Immature natural killer cell (primary cell): ENCODE results near the gene RUFY3. TPM values are rescaled to one million over a fixed set of nuclear protein-coding genes. Genes with fewer than 3 reads are reported as not detected.
"Not testable (repeated sequence)": the region's sequence is repeated elsewhere in the genome, so short reads cannot be mapped to it uniquely, and the experiment has no call there.

Experiments used
- DNase-seq, 3 donors: peaks; one replicate each; pipeline ENCODE4 v3.0.0; 2022; ENCODE audit warnings: mixed read lengths in 1 of 3
- H3K27ac Mint-ChIP-seq, 6 donors: one replicate each; pipeline ENCODE4 v1.8.0; 2020; ENCODE audit warnings: mixed read lengths in 6 of 6, mild to moderate bottlenecking in 5 of 6, inconsistent platforms in 4 of 6, moderate library complexity in 3 of 6
- H3K27me3 Mint-ChIP-seq, 3 donors: one replicate each; pipeline ENCODE4 v1.8.0; 2020 to 2021; ENCODE audit warnings: low read depth in 3 of 3, mild to moderate bottlenecking in 3 of 3, mixed read lengths in 3 of 3, moderate library complexity in 3 of 3, inconsistent platforms in 1 of 3
- H3K36me3 Mint-ChIP-seq, 3 donors: one replicate each; pipeline ENCODE4 v1.8.0; 2020; ENCODE audit warnings: mixed read lengths in 3 of 3, inconsistent platforms in 2 of 3, mild to moderate bottlenecking in 2 of 3
- H3K4me1 Mint-ChIP-seq, 2 donors: one replicate each; pipeline ENCODE4 v1.8.0; 2020; ENCODE audit warnings: inconsistent platforms in 2 of 2, mild to moderate bottlenecking in 2 of 2, mixed read lengths in 2 of 2, moderate library complexity in 1 of 2
- H3K4me3 Mint-ChIP-seq, 5 donors: one replicate each; pipeline ENCODE4 v1.8.0; 2020; ENCODE audit warnings: mild to moderate bottlenecking in 5 of 5, mixed read lengths in 5 of 5, inconsistent platforms in 3 of 5, moderate library complexity in 3 of 5
- H3K9me3 Mint-ChIP-seq, 6 donors: one replicate each; pipeline ENCODE4 v1.8.0; 2020; ENCODE audit warnings: mild to moderate bottlenecking in 6 of 6, mixed read lengths in 6 of 6, inconsistent platforms in 4 of 6, moderate library complexity in 3 of 6
- polyA plus RNA-seq, 3 donors: library from polyadenylated mRNA; unstranded; fragments of 300-500 nt; fragmentation: Illumina TruSeq; gene quantifications; one replicate each; pipeline ENCODE4 v1.2.3, GENCODE V29; 2021

Gene RUFY3
- polyA plus RNA-seq, 3 donors from 2014 or later = 5.1 to 14.5 (median 8.6) TPM

DNA sequence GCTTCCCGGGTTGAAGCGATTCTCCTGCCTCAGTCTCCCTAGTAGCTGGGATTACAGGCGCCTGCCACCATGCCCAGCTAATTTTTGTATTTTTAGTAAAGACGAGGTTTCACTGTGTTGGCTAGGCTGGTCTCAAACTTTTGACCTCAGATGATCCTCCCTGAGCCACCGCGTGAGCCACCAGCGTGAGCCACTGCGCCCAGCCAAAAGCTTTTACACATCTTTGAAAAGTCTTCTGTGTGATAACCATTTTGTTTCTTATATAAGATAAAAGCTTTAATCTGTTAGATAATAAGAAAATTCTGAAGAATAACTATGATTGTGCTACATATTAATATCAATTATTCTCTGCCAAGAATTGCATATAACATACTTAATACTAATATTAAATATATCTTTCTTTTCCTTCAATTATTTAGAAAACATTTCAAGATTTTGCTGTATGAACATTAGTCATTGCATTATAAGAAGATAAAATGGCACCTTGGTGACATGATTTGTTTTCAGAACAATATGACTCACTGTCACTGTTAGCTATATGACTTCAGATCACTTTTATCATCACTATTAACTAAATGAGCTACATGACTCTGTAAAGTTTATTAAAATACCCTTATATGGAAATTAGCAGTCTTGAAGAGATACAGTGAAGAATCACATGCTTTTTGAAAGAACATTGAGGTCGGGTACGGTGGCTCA is 33.4 kb downstream of the RUFY3 start:
- Mint-ChIP-seq H3K27ac (no peak overlapping the region), H3K4me3 (no peak overlapping the region), H3K9me3 (no peaks in the 10 kb centered on the region), H3K27me3 (no peaks in the 10 kb centered on the region), H3K36me3 (peaks cover 3 to 8% (median 6%) of the 10 kb centered on the region in 3 donors), H3K4me1 (peaks cover 11 to 14% of the 10 kb centered on the region in 2 donors)
- no peak for DNase-seq

DNA sequence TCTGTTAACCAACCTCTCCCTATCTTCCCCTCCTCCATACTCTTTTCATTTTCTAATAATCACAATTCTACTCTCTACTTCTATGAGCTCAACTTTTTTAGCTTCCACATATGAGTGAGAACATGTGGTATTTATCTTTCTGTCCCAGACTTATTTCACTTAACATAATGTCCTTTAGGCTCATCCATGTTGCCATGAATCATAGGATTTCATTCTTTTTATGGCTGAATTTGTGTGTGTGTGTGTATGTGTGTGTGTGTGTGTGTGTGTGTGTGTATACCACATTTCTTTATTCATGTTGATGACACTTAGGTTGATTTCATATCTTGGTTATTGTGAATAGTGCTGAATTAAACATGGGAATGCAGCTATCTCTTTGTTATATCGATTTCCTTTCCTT is 37.4 kb downstream of the RUFY3 start:
- H3K27ac Mint-ChIP-seq = peak overlapping the region in 2 of 6 donors; percentile 30 to 84
- DNase-seq = no peak
- peaks cover 11 to 19% of the 10 kb centered on the region in 2 donors for H3K4me1 Mint-ChIP-seq
- no peaks in the 10 kb centered on the region for H3K27me3 Mint-ChIP-seq
- H3K36me3 Mint-ChIP-seq = peaks cover 6 to 11% (median 8%) of the 10 kb centered on the region in 3 donors
- peak overlapping the region in 2 of 5 donors; percentile 49 to 57 for H3K4me3 Mint-ChIP-seq
- no peaks in the 10 kb centered on the region for H3K9me3 Mint-ChIP-seq

DNA sequence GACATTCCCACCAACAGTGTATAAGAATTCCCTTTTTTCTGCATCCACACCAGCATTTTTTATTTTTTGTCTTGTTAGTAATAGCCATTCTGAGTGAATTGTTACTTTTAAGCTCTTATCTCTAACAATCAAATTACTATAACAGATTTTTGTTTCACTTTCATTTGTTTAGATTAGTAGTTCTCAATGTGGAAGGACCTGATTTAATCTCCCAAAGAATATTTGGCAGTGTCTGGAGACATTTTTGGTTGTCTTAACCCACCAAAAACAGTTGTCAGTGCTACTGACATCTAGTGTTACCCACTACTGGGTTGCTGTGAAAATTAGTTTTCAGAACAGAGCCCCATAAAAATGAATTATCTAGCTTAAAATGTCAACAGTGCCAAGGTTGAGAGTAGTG is 37.9 kb downstream of the RUFY3 start:
- no peaks in the 10 kb centered on the region for H3K9me3 Mint-ChIP-seq
- peaks cover 11 to 19% of the 10 kb centered on the region in 2 donors for H3K4me1 Mint-ChIP-seq
- peak overlapping the region in 4 of 6 donors; percentile 13 to 84 (median 30) for H3K27ac Mint-ChIP-seq
- no peaks in the 10 kb centered on the region for H3K27me3 Mint-ChIP-seq
- H3K4me3 Mint-ChIP-seq = peak overlapping the region in 3 of 5 donors; percentile 19 to 57 (median 49)
- H3K36me3 Mint-ChIP-seq = peaks cover 7 to 16% (median 12%) of the 10 kb centered on the region in 3 donors
- no peak for DNase-seq

DNA sequence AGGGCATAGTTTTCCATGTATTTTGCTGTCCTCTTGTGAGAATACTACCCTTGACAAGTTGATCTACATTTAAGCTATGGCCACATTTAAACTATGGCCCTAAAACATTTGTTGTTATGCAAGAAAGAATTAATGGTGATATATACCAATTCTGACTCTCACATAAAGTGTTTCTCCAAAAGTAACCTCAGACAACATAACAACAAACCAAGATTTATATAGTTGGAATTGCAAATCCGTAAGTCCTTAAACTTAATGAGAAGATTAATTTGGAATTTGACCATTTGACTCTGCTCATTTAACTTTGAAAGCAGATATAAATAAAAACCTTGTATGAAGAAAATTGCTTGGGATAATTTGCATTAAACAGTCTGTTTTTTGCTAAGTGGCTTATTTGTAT is 38.9 kb downstream of the RUFY3 start:
- Mint-ChIP-seq H3K9me3 (no peaks in the 10 kb centered on the region), H3K36me3 (peaks cover 10 to 22% (median 18%) of the 10 kb centered on the region in 3 donors), H3K4me1 (peaks cover 11 to 19% of the 10 kb centered on the region in 2 donors), H3K4me3 (no peak overlapping the region), H3K27ac (no peak overlapping the region), H3K27me3 (no peaks in the 10 kb centered on the region)
- DNase-seq = no peak

DNA sequence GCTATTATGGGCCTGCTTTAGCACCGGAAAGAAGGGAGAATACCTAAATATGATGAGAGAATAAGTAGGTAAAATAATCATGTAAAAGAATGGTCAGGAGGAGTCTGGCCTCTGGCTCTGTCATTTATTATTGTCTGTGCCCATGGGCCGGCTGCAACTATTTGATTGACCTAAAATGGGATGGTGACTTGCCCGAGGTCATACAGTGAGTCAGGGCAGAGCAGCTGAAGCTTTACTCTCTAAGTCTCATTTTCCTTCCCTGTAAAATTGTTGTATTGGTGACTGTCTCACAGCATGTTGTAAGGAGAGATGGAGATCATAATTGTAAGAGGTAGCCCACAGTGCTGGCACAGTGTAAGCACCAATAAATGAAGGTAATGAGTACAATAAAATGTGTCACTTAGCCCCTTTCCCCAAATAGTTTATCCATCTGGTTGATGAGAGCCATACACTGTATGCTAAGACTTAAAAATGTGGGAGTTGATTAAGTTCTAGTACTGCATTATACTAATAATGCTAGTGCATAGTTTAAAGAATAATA is 39.6 kb downstream of the RUFY3 start:
- H3K27ac Mint-ChIP-seq = no peak overlapping the region
- H3K4me3 Mint-ChIP-seq = no peak overlapping the region
- peaks cover 7 to 16% (median 13%) of the 10 kb centered on the region in 3 donors for H3K36me3 Mint-ChIP-seq
- H3K4me1 Mint-ChIP-seq = peaks cover 11 to 19% of the 10 kb centered on the region in 2 donors
- no peak for DNase-seq
- no peaks in the 10 kb centered on the region for H3K9me3 Mint-ChIP-seq
- no peaks in the 10 kb centered on the region for H3K27me3 Mint-ChIP-seq

DNA sequence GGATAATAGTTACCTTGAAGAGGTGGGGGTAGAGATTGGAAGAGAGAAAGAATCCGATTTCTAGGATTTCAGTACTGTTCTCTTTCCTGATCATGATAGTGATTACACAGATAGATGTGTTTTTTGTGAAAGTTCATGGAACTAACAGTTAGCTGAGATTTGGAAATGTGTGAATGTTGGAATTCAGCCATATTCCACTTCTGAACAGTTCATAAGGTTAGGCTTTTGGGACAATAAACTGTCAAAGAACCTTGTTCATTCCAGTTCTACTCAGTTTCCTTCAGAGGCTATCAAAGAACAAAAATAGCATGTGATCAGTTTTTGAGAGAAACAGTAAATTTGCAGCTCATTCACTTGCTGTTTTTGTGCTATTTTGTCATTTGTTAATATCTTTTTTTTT is 43.6 kb downstream of the RUFY3 start:
- H3K4me1 Mint-ChIP-seq = peaks cover 0 to 3% of the 10 kb centered on the region in 2 donors
- H3K4me3 Mint-ChIP-seq = no peak overlapping the region
- H3K27ac Mint-ChIP-seq = no peak overlapping the region
- DNase-seq = no peak
- peaks cover 24 to 29% (median 29%) of the 10 kb centered on the region in 3 donors for H3K36me3 Mint-ChIP-seq
- no peaks in the 10 kb centered on the region for H3K9me3 Mint-ChIP-seq
- no peaks in the 10 kb centered on the region for H3K27me3 Mint-ChIP-seq

DNA sequence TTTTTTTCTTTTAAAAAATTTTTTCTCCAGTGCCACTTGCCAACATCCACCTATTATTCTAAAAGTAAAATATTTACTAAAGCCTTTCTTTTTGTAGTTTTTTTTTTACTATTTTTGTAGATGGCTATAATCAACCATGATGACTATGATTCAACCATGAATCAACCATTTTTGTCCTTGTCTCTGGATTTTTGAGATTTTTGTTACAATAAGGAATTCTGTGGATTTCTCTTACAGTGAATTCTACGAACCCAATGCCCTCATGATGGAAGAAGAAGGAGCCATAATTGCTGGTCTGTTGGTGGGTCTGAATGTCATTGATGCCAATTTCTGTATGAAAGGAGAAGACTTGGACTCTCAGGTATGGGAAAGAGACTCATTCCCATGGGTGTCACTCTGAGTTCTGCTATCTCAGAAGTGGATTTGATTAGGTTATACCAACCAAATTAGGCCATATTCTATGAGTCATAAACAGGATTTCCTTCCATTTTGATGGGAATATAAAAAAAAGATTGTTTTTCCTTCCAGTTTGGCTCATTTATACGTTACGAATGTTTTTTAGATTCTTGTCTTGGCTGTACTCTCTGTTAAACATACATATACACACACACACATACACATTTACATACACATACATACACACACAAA is 46.7 kb downstream of the RUFY3 start:
- Mint-ChIP-seq H3K36me3 (peaks cover 29 to 40% (median 36%) of the 10 kb centered on the region in 3 donors), H3K27me3 (no peaks in the 10 kb centered on the region), H3K9me3 (no peaks in the 10 kb centered on the region), H3K4me3 (no peak overlapping the region), H3K27ac (no peak overlapping the region), H3K4me1 (no peaks in the 10 kb centered on the region)
- DNase-seq = no peak

DNA sequence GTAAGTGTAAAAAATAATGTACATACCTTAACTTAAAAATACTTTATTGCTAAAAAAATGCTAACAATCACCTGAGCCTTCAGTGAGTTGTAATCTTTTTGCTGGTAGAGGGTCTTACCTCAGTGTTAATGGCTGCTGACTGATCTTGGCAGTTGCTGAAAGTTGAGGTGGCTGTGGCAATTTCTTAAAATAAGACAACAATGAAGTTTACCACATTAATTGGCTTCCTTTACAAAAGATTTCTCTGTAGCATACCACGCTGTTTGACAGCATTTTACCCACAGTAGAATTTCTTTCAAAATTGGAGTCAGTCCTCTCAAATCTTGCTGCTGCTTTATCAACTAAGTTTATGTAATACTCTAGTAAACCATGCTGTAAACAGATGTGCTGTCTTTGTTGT is 47.6 kb downstream of the RUFY3 start:
- H3K4me1 Mint-ChIP-seq, H3K4me3 Mint-ChIP-seq, H3K27ac Mint-ChIP-seq, H3K27me3 Mint-ChIP-seq, H3K9me3 Mint-ChIP-seq, DNase-seq: not testable (repeated sequence)
- peaks cover 25 to 38% (median 31%) of the 10 kb centered on the region in 3 donors for H3K36me3 Mint-ChIP-seq

DNA sequence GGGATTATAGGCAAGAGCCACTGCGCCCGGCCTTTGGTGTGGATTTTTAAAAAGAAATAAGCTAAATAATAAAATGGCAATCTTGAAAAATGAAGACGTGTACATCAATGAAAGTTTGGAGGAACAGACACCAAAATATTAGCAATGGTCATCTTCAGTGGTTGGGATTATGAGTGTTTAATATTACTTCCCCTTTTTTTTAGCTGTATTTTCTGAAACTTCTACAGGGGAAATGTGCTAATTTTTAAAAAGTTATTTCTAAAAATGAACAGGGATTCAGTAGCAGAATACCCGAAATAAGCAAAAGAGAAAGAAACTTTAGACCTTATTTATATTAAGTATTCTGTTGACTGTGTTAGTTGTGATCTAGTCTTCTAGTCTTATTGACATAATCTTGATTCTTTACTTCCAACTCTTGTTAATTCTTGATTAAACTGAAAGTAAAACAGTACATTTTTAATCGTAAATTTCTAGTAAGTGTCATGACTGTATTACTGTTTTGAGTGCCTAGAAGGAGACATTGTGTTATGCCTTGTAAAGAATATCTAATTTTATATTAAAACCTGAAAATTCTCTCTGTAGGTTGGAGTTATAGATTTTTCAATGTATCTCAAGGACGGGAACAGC is 51.3 kb downstream of the RUFY3 start:
- H3K27ac Mint-ChIP-seq = no peak overlapping the region
- no peaks in the 10 kb centered on the region for H3K9me3 Mint-ChIP-seq
- H3K4me3 Mint-ChIP-seq = no peak overlapping the region
- no peak for DNase-seq
- no peaks in the 10 kb centered on the region for H3K4me1 Mint-ChIP-seq
- peaks cover 17 to 25% (median 18%) of the 10 kb centered on the region in 3 donors for H3K36me3 Mint-ChIP-seq
- H3K27me3 Mint-ChIP-seq = no peaks in the 10 kb centered on the region

DNA sequence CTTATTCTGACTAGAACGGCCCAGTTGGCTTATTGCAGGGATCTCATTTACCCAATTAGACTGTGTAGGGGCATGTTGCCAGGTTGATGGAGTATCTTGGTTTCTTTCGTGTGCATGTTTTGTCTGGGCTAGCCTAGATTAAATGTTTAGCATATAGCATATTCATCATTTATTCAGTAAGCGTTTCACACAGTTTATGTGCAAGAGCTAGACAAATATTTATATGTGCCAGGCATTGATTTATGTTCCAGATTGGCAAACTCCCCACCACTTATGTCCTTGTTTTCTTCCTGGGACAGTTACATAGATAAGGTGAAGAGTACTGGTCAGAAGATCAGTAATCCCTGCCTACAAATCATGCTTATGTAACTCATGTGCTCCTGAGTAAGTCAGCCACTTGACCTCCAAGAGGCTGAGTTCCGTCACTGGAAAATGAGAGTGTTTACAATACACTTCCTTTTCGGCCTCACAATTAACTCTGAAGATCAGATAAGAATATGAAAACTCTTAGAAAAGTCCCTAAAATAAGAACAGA is 57.2 kb downstream of the RUFY3 start:
- H3K27ac Mint-ChIP-seq = no peak overlapping the region
- no peaks in the 10 kb centered on the region for H3K27me3 Mint-ChIP-seq
- H3K36me3 Mint-ChIP-seq = peaks cover 12 to 16% (median 14%) of the 10 kb centered on the region in 3 donors
- DNase-seq = no peak
- H3K4me1 Mint-ChIP-seq = no peaks in the 10 kb centered on the region
- H3K4me3 Mint-ChIP-seq = no peak overlapping the region
- no peaks in the 10 kb centered on the region for H3K9me3 Mint-ChIP-seq

DNA sequence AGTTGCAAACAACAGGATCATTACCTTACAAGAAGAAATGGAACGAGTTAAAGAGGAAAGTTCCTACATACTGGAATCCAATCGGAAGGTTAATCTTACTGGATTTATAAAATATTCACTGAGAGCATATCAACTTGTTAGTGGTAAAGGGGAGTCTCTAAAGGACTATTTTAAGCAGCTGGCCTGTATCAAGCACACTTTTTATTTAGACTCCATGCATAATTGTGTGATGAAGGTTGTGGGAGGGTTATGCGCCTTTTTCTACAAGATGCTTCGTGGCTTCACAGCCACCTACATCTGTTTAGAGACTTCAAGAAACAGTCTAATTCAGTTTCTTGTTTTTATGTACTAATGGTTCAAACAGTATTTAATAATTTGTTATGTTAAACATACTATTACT is 61.3 kb downstream of the RUFY3 start:
- H3K27me3 Mint-ChIP-seq = no peaks in the 10 kb centered on the region
- no peak overlapping the region for H3K27ac Mint-ChIP-seq
- DNase-seq = no peak
- H3K4me3 Mint-ChIP-seq = no peak overlapping the region
- peaks cover 17 to 27% (median 21%) of the 10 kb centered on the region in 3 donors for H3K36me3 Mint-ChIP-seq
- no peaks in the 10 kb centered on the region for H3K9me3 Mint-ChIP-seq
- no peaks in the 10 kb centered on the region for H3K4me1 Mint-ChIP-seq

DNA sequence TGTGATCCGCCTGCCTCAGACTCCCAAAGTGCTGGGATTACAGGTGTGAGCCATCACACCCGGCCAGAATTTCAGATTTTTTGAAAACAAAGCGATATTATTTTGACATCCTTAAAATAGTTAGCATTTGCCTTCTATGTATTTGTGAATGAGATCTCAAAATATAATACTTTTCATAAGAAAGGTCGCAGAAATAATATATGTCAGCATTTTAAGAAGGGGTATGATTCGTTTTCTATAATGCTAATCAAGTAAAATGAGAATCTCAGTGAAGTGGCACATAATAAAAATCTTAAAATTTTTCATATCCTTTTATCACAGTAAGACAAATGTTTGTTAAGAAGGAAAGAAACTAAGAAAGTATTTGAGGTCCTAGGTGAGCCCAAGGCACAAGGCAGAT is 65.7 kb downstream of the RUFY3 start:
- Mint-ChIP-seq H3K4me1 (no peaks in the 10 kb centered on the region), H3K36me3 (peaks cover 24 to 31% (median 24%) of the 10 kb centered on the region in 3 donors), H3K9me3 (no peaks in the 10 kb centered on the region), H3K27me3 (no peaks in the 10 kb centered on the region), H3K27ac (no peak overlapping the region), H3K4me3 (no peak overlapping the region)
- DNase-seq = no peak

DNA sequence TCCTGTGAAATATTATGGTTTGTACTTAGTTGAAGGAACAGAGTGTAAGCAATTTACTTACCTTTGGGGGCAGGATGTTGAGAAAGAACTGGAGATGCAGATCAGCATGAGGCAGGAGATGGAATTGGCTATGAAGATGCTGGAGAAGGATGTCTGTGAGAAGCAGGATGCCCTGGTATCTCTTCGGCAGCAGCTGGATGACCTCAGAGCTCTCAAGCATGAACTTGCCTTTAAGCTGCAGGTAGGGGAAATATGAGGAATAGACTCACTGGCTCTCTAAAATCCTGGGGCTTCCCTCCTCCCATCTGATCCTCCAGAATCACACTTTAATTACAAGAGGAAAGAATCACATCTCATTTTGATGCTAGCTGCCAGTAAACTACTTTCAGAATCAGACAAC is 67.0 kb downstream of the RUFY3 start:
- H3K4me3 Mint-ChIP-seq = no peak overlapping the region
- H3K36me3 Mint-ChIP-seq = peaks cover 20 to 30% (median 25%) of the 10 kb centered on the region in 3 donors
- DNase-seq = no peak
- no peak overlapping the region for H3K27ac Mint-ChIP-seq
- H3K4me1 Mint-ChIP-seq = no peaks in the 10 kb centered on the region
- H3K27me3 Mint-ChIP-seq = no peaks in the 10 kb centered on the region
- no peaks in the 10 kb centered on the region for H3K9me3 Mint-ChIP-seq

DNA sequence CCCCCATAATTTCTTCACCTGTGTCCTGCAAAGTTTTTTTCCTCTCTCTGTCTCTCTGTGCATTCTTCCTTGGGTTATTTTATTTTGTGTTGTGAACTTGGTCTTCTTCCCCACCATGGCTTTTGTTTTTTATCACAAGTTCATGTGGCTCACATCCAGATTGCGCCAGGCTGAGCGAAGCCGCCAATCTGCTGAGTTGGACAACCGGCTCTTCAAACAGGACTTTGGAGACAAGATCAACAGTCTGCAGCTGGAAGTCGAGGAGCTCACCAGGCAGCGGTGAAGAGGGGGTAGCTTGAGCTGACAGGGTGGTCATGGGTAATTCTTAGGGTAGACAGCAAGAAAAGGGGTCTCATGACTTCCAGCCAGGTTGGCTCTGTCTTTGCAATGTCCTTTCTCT is 71.9 kb downstream of the RUFY3 start:
- no peak for DNase-seq
- Mint-ChIP-seq H3K27me3 (no peaks in the 10 kb centered on the region), H3K9me3 (no peaks in the 10 kb centered on the region), H3K36me3 (peaks cover 11 to 36% (median 29%) of the 10 kb centered on the region in 3 donors), H3K27ac (no peak overlapping the region), H3K4me1 (no peaks in the 10 kb centered on the region), H3K4me3 (no peak overlapping the region)
